PFSK-1 (cell line): Measurements from ENCODE around the gene SCYGR2.

ENCODE experiments used
- FOXP2 ChIP-seq: optimal IDR thresholded peaks from 2 replicates; pipeline ENCODE3; 2011; ENCODE audit warnings: borderline replicate concordance, control low read depth, inconsistent platforms; ENCODE audit not compliant: insufficient read depth; ENCODE audit errors: extremely low read length, extremely low read depth
- POLR2AphosphoS5 ChIP-seq: IDR thresholded peaks from 2 replicates; pipeline ENCODE4 v1.6.1; 2012; ENCODE audit warnings: low read depth, mild to moderate bottlenecking, control low read depth, low read length, moderate library complexity
- REST ChIP-seq, 2 experiments: IDR thresholded peaks; 2 replicates each; pipeline versions ENCODE4 v1.6.1 to v1.8.0; 2011 to 2012; ENCODE audit warnings: low read depth in 2 of 2, low read length in 2 of 2, control low read depth in 1 of 2, inconsistent platforms in 1 of 2, mild to moderate bottlenecking in 1 of 2, moderate library complexity in 1 of 2; ENCODE audit not compliant: insufficient read depth in 1 of 2
- SIN3A ChIP-seq: IDR thresholded peaks from 2 replicates; pipeline ENCODE4 v1.6.1; 2012; ENCODE audit warnings: mild to moderate bottlenecking, low read length, moderate library complexity, borderline replicate concordance; ENCODE audit not compliant: insufficient read depth
- TAF1 ChIP-seq: IDR thresholded peaks from 2 replicates; pipeline ENCODE4 v1.6.1; 2012; ENCODE audit warnings: low read length, control low read depth, borderline replicate concordance; ENCODE audit not compliant: insufficient read depth

Gene SCYGR2

GRCh38 chr2:227568852-227569169, 29.9 kb upstream of the SCYGR2 start:
- TF ChIP-seq TAF1 (no peak), SIN3A (no peak), REST (IDR thresholded peaks at IDR 0.05; ENCODE audit: insufficient read depth in 1 of 2, low read depth in 2 of 2, low read length in 2 of 2) (no peak), FOXP2 (no peak), POLR2AphosphoS5 (no peak)

DNA sequence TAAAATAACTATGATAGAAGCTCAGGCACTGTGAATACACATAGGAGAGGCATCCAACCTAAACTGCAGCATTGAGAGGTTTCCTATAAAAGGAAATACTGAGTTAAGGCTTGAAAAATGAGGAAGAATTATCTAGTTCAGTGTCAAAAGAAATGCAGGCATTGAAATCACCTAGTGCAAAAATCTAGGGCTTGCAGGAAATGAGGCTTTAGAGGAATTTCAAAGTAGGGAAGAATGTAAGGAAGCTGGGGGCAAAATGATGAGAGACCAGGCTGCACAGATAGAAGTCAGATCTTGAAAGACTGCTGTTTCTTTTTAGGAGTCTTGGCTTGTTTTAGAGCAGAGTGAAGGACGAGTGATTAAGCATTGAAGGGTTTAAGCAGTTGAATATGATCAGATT, 28.1 kb upstream of the SCYGR2 start:
- TF ChIP-seq TAF1: no peak
- TF ChIP-seq REST (IDR thresholded peaks at IDR 0.05; ENCODE audit: insufficient read depth in 1 of 2, low read depth in 2 of 2, low read length in 2 of 2): no peak
- no peak for TF ChIP-seq POLR2AphosphoS5
- TF ChIP-seq FOXP2: no peak
- TF ChIP-seq SIN3A: no peak

- TF ChIP-seq SIN3A (no peak), REST (IDR thresholded peaks at IDR 0.05; ENCODE audit: insufficient read depth in 1 of 2, low read depth in 2 of 2, low read length in 2 of 2) (no peak), TAF1 (no peak), POLR2AphosphoS5 (no peak), FOXP2 (no peak)
Observed at GRCh38 chr2:227576110-227576509, 22.6 kb upstream of the SCYGR2 start.

DNA sequence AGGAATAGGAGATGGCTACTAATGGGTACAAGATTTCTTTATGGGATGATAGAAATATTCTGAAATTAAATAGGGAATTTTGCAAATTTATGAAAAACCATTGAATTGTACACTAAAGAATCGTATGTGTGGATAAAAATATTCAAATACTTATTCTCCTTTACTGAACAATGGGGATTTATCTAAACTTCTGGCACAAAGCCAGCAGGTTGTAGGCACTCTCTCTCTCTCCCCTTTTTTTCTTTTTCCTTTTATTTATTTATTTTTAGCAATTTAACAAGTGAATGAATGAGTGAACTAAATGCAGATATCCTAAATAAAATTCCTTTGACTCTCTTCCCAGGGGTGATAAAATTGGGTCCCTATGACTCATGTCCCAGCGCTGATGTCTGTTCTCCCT, 21.9 kb upstream of the SCYGR2 start:
- TF ChIP-seq TAF1: no peak
- TF ChIP-seq FOXP2: no peak
- no peak for TF ChIP-seq POLR2AphosphoS5
- TF ChIP-seq SIN3A: no peak
- no peak for TF ChIP-seq REST (IDR thresholded peaks at IDR 0.05; ENCODE audit: insufficient read depth in 1 of 2, low read depth in 2 of 2, low read length in 2 of 2)

DNA sequence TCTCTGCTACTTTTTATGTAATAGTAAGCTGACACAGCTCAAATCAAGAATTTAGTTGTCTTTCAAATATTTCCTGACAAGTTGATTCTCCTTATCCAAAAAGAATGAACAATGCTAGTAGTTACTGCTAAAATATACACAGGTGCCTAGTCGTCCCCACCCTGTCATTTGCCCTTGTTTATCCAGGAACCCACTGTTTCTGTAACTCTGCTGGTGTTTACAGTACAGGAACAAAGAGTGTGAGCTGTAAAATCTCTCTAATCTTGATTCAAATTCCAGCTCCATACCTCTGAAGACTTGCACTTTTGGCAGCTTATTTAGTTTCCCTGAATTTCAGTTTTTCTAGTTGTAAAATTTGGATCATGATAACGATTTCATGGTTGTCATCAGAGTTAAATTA, 21.1 kb upstream of the SCYGR2 start:
- TF ChIP-seq REST (IDR thresholded peaks at IDR 0.05; ENCODE audit: insufficient read depth in 1 of 2, low read depth in 2 of 2, low read length in 2 of 2) (no peak), FOXP2 (no peak), TAF1 (no peak), POLR2AphosphoS5 (no peak), SIN3A (no peak)
